ENCODE measurements around the gene NHERF2. TPM values are rescaled to one million over a fixed set of nuclear protein-coding genes. Genes with fewer than 3 reads are reported as not detected.
A peak's percentile ranks its signal among the peaks of the same experiment; 100 is the strongest.

NHERF2 gene
- 238 TPM for total RNA-seq
- long read RNA-seq, transcript SLC9A3R2-204 (6 exons, 1,037 nt), result minor isoform, 17 of 231 reads
- long read RNA-seq, transcript SLC9A3R2-207 (6 exons, 759 nt), result minor isoform, 18 of 231 reads
- long read RNA-seq, transcript SLC9A3R2-205 (5 exons, 1,087 nt), result minor isoform, 9 of 231 reads
- long read RNA-seq, transcript SLC9A3R2-208 (6 exons, 1,199 nt), result major isoform, 117 of 231 reads
- long read RNA-seq, partial matches to known transcripts, result 12 of 231 reads
- long read RNA-seq, other reads (novel, unspliced or antisense), result 52 of 231 reads

DNA sequence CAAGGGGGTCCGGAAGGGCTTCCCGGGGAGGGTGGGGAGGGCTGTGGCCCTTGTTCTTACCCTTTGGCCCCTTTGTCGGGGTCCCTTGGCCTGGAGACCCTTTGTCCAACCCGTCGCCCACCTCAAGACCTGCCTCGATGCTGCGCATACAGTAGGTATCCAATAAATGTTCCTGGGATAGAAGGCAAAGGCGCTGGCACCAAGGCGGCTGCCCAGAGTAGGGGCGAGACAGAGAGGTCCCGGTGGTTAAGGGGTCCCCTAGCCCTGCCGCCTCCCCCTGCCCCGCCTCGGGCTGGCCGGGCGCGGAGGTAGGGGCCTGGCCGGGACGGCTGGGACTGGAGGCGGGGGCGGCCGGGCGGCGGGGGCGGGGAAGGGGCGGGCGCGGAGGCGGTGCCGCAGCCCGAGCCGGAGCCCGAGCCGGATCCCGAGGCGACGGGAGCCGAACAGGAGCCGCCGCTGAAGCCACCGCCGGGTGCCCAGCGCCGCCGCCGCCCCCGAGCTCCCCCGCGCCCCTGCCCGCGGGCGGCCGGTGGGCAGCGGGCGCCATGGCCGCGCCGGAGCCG, at the start of gene NHERF2:
NHERF2 (plus strand) TSS at position 442 of the 563 bp plus-strand sequence; CDS start at position 546, 104 bp downstream.
- no peak for DNase-seq (ENCODE audit: low spot score)

DNA sequence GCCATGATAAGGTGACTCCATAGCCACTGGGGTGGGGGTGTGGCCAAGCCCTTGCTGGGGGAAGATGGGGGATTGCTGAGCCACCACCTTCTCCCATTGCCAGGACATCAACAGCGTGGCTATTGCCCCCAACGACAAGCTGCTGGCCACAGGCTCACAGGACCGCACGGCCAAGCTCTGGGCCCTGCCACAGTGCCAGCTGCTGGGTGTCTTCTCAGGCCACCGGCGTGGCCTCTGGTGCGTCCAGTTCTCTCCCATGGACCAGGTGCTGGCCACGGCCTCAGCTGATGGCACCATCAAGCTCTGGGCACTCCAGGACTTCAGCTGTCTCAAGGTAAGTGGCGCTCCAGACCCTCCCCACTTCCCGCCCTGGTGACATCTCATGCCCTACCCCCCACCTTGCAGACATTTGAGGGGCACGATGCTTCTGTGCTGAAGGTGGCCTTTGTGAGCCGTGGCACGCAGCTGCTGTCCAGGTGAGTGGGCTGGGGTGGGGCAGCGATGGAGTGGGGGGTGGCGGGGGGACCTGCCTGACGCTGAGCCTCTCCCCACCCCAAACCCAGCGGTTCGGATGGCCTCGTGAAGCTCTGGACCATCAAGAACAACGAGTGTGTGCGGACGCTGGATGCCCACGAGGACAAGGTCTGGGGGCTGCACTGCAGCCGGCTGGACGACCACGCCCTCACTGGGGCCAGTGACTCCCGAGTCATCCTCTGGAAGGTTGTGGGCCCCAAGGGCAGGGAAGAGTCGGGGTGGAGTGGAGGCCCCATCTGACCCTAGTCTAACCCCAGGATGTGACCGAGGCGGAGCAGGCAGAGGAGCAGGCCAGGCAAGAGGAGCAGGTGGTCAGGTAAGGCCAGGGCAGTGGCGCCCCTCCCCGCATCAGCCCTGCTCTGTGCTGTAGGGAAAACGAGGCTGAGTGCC, 49.5 kb upstream of the NHERF2 start:
- DNase-seq (ENCODE audit: low spot score), result no peak

- no peak for DNase-seq (ENCODE audit: low spot score)
Measured at GRCh38 chr16:1977875-1978268, 48.8 kb upstream of the NHERF2 start.

- DNase-seq (ENCODE audit: low spot score), result no peak
Measured at GRCh38 chr16:1978476-1979120, 48.1 kb upstream of the NHERF2 start.

GRCh38 chr16:1979271-1980029, 47.3 kb upstream of the NHERF2 start:
- DNase-seq (ENCODE audit: low spot score), result no peak

DNA sequence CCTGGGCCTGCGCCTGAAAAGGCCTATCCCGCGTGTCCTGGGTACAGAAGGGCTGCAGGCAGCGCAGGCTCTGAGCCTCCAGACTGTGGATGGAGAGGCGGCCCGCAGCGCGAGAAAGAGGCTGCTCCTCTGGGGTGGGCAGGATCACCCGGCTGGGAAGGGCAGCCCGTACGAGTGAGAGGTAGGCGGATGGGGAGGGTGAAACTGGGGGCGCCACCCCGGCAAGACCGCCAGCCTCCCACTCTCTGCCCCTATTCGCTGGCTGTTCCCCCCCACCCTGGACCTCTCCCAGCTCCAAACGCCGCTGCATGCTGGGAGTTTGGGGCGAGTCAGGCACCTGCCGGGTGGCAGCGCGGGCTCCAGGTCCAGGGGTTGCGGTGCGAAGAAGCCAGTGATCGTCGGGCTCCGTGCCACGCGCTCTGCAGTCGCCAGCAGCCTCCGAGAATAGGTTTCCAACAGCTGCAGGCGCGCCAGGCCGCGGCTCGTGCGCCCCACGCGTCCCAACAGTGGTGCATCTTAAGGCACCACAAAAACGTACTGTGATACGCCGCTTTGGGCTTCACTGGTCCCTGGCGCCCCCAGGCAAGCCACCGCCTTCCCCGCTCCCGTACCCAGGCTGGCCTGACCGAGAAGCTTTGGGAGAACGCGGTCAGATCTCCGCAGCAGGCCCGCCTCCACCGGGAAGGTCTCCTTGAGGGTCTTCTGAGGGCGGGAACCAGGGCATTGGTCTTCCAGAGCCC, 46.5 kb upstream of the NHERF2 start:
- no peak for DNase-seq (ENCODE audit: low spot score)

- DNase-seq (ENCODE audit: low spot score), result no peak
Measured at GRCh38 chr16:1980770-1981087, 46.0 kb upstream of the NHERF2 start.

GRCh38 chr16:1981398-1981836, 45.3 kb upstream of the NHERF2 start, which contains the start of gene NOXO1:
Gene NOXO1, minus strand, starts transcription at chr16:1981469. Its CDS starts 290 bp downstream, at chr16:1981179.
- no peak for DNase-seq (ENCODE audit: low spot score)

- no peak for DNase-seq (ENCODE audit: low spot score)
Measured at GRCh38 chr16:1982013-1982433, 44.7 kb upstream of the NHERF2 start.

DNA sequence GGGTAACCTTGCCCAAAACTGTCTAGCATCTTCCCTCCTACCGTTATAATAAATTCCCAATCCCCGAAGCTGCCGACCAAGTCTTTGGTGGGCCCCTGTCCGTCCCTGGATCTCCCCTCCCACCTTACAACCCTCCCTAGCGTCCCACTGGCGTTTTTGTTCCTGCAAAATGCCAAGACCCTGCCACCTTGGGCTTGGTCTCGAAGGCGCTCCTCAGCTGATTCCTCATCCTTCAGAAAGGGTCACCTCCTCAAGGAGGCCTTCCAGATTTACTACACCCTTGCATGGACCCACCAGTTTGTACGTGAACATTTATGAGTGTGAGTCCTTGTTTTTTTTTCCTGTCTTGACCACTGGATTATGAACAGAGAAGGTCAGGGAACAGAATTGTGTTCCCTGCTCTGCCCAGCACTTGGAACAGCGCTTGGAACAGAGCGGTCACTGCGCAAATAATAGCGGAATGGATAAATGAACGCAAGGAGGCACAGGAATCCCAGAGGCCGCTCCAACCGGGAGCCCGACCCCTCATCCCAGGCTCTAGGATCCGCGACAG, 43.6 kb upstream of the NHERF2 start:
- DNase-seq (ENCODE audit: low spot score), result no peak

GRCh38 chr16:1983544-1984346, 43.0 kb upstream of the NHERF2 start, which contains the start of gene GFER:
Gene GFER, plus strand, starts transcription at chr16:1984193. Its CDS starts 26 bp downstream, at chr16:1984219.
- DNase-seq (ENCODE audit: low spot score), result peak; percentile 98

DNA sequence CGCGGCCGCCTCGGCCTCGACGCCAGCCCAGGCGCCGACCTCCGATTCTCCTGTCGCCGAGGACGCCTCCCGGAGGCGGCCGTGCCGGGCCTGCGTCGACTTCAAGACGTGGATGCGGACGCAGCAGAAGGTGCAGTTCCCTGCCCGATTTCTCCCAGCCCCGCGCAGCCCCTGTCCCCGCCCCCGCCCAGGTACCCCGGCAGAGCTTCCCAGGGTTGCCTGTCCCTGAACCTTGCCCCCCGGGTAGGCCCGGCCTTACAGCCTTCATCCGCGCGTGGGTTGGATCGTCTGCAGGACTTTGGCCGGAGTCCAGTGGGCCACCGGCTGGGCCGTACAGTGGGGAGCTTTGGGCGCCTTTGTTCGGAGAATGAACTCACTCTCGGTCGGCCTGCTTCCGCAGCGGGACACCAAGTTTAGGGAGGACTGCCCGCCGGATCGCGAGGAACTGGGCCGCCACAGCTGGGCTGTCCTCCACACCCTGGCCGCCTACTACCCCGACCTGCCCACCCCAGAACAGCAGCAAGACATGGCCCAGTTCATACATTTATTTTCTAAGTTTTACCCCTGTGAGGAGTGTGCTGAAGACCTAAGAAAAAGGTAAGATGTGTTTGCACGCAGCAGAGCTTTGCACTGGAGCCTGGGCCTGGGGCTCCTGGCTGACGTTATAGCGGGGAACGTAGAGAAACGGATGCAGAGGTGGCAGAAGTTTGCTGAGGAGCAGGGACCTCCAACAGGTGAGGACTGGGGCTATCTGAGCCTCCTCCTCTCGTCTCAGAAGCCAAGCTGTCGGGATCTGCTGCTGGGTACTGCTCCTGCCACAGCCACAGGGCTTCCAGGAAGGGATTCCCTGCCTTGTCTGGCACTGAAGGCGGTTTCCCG, 42.1 kb upstream of the NHERF2 start:
- DNase-seq (ENCODE audit: low spot score), result no peak

DNA sequence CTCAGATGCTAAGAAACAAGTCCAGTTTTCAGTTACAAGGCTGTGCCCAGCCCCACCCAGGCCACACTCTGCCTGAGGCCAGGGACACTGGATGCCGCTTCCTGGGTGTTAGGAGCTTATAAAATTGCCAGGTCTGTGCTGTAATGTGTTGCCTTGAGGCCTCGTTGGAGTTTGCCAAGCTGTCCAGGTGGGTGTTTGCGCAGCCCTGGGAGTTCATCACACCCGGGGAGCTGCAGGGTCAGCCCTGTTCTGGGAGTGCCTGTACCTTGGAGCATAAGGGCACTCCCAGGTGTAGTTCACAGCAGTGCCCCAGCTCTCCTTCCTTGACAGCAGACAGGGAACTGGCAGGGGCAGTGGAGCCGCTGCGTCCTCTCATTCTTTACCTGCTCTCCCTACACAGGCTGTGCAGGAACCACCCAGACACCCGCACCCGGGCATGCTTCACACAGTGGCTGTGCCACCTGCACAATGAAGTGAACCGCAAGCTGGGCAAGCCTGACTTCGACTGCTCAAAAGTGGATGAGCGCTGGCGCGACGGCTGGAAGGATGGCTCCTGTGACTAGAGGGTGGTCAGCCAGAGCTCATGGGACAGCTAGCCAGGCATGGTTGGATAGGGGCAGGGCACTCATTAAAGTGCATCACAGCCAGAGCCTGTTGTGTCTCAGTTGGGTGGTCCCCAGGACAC, 41.1 kb upstream of the NHERF2 start:
- DNase-seq (ENCODE audit: low spot score), result no peak

- no peak for DNase-seq (ENCODE audit: low spot score)
Measured at GRCh38 chr16:1987198-1987597, 39.5 kb upstream of the NHERF2 start.

GRCh38 chr16:1989209-1990100, 37.2 kb upstream of the NHERF2 start, which contains the start of gene SYNGR3:
Gene SYNGR3, plus strand, starts transcription at chr16:1989970. Its CDS starts 133 bp downstream, at chr16:1990103.
- no peak for DNase-seq (ENCODE audit: low spot score)

- DNase-seq (ENCODE audit: low spot score), result no peak
Measured at GRCh38 chr16:1990101-1990350, 36.7 kb upstream of the NHERF2 start.

Data from mesenteric fat pad (tissue), 1 donor.